OCI-LY7 (cell line): ENCODE data around the gene KIFC3.

Experiments used
- CTCF ChIP-seq: fragments of 200-600 bp; sonication (generic); conservative IDR thresholded peaks from 2 replicates; pipeline ENCODE4 v1.5.1; 2014; ENCODE audit warnings: mild to moderate bottlenecking, antibody characterized with exemption, low read length, moderate library complexity, mixed read lengths
- EZH2phosphoT487 ChIP-seq: fragments of 200-600 bp; sonication (generic); IDR thresholded peaks from 2 replicates; pipeline ENCODE4 v1.6.1; 2018; ENCODE audit warnings: low read depth, borderline replicate concordance, mild to moderate bottlenecking, mixed run types, antibody characterized with exemption, low read length, moderate library complexity, mixed read lengths

GRCh38 chr16:57744642-57744903 is 57.7 kb downstream of the KIFC3 start:
- no peak for TF ChIP-seq CTCF
- no peak for TF ChIP-seq EZH2phosphoT487
